Type B pancreatic cell (in vitro differentiated cells): ENCODE data around the gene BUB1. TPM values are rescaled to one million over a fixed set of nuclear protein-coding genes. Genes with fewer than 3 reads are reported as not detected.

Experiments used
- DNase-seq: peaks from one replicate; pipeline ENCODE4 v3.0.0; 2021; ENCODE audit warnings: mixed read lengths; ENCODE audit not compliant: unreplicated experiment; ENCODE audit errors: extremely low spot score
- H3K27ac Mint-ChIP-seq: 2 replicates; pipeline ENCODE4 v1.8.0; 2021; ENCODE audit warnings: mild to moderate bottlenecking, mixed read lengths
- H3K27me3 Mint-ChIP-seq: 2 replicates; pipeline ENCODE4 v1.8.0; 2021; ENCODE audit warnings: mixed read lengths
- H3K36me3 Mint-ChIP-seq: 2 replicates; pipeline ENCODE4 v1.8.0; 2021; ENCODE audit warnings: mixed read lengths
- H3K4me1 Mint-ChIP-seq: one replicate; pipeline ENCODE4 v1.8.0; 2021; ENCODE audit warnings: mixed read lengths; ENCODE audit not compliant: unreplicated experiment
- H3K4me3 Mint-ChIP-seq: 2 replicates; pipeline ENCODE4 v1.8.0; 2021; ENCODE audit warnings: mild to moderate bottlenecking, mixed read lengths
- H3K9me3 Mint-ChIP-seq: 2 replicates; pipeline ENCODE4 v1.8.0; 2021; ENCODE audit warnings: mixed read lengths
- total RNA-seq: library from RNA; stranded (reverse); gene quantifications from 2 replicates; pipeline ENCODE4 v1.2.1, GENCODE V29; 2021; ENCODE audit warnings: low replicate concordance
- TF ChIP-seq, protein P1 (sequence below): fragments of 200-600 bp; sonication (generic); conservative IDR thresholded peaks from 2 replicates; pipeline ENCODE4 v1.5.0; 2021; ENCODE audit warnings: antibody characterized with exemption, mild to moderate bottlenecking

Gene BUB1
- total RNA-seq, 1 donor from 2014 or later = 39.8 TPM

DNA sequence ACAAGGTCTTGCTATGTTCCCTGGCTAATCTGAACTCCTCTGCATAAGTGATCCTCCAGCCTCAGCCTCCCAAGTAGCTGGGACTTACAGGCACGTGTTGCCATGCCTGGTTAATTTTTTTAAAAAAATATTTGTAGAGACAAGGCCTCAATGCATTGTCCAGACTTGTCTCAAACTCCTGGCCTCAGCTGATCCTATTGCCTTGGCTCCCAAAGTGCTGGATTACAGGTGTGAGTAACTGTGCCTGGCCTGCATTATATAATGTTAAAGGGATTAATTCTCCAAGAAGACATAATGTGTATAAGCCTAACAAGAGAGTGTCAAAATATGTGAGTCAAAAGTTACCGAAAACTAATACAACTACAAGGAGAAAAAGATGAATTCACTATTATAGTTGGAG, 32.2 kb downstream of the BUB1 start:
- peaks cover 22% of the 10 kb centered on the region for H3K36me3 Mint-ChIP-seq

DNA sequence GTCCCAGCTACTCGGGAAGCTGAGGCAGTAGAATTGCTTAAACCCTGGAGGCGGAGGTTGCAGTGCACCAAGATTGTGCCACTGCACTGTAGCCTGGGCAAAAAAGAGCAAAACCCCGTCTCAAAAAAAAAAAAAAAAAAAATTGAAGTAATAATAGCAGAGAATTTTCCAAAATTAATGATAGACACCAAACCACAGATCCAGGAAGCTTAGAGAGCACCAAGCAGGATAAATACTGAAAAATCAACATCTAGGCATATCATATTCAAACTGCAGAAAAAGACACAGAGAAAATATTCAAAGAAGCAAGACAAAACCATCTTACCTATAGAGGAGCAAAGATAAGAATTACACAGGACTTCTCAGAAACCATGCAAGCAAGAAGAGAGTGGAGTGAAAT, 33.5 kb downstream of the BUB1 start:
- H3K36me3 Mint-ChIP-seq = peaks cover 25% of the 10 kb centered on the region

More for the DNA sequence above, 32.2 kb downstream of the BUB1 start:
- H3K9me3 Mint-ChIP-seq = no peaks in the 10 kb centered on the region
- no peak overlapping the region for H3K27ac Mint-ChIP-seq
- TF ChIP-seq, protein P1, sequence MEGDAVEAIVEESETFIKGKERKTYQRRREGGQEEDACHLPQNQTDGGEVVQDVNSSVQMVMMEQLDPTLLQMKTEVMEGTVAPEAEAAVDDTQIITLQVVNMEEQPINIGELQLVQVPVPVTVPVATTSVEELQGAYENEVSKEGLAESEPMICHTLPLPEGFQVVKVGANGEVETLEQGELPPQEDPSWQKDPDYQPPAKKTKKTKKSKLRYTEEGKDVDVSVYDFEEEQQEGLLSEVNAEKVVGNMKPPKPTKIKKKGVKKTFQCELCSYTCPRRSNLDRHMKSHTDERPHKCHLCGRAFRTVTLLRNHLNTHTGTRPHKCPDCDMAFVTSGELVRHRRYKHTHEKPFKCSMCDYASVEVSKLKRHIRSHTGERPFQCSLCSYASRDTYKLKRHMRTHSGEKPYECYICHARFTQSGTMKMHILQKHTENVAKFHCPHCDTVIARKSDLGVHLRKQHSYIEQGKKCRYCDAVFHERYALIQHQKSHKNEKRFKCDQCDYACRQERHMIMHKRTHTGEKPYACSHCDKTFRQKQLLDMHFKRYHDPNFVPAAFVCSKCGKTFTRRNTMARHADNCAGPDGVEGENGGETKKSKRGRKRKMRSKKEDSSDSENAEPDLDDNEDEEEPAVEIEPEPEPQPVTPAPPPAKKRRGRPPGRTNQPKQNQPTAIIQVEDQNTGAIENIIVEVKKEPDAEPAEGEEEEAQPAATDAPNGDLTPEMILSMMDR = no peak
- H3K4me1 Mint-ChIP-seq = no peaks in the 10 kb centered on the region
- H3K27me3 Mint-ChIP-seq = no peaks in the 10 kb centered on the region
- no peak overlapping the region for H3K4me3 Mint-ChIP-seq
- DNase-seq = no peak

DNA sequence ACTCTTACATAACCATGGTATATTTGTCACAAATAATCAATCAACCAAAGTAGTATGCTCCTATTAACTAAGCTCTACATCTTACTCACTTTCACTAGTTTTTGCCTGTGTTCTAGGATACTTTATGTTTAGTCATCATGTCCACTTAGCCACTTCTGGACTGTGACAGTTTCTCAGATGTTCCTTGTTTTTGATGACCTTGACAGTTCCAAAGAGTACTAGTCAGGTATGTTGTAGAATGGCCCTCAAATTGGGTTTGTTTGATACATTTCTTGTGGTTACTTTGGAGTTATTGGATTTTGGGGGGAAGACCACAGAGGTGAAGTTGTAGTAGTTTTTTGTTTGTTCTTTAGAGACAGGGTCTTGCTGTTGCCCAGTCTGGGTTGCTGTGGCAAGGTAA, 35.5 kb downstream of the BUB1 start:
- TF ChIP-seq, protein P1 = no peak
- H3K4me1 Mint-ChIP-seq = no peaks in the 10 kb centered on the region
- H3K27ac Mint-ChIP-seq = no peak overlapping the region
- H3K36me3 Mint-ChIP-seq = peaks cover 20% of the 10 kb centered on the region
- H3K4me3 Mint-ChIP-seq = no peak overlapping the region
- H3K27me3 Mint-ChIP-seq = no peaks in the 10 kb centered on the region
- no peak for DNase-seq
- no peaks in the 10 kb centered on the region for H3K9me3 Mint-ChIP-seq

More for the DNA sequence above, 33.5 kb downstream of the BUB1 start:
- Mint-ChIP-seq H3K9me3 (no peaks in the 10 kb centered on the region), H3K4me3 (no peak overlapping the region), H3K4me1 (no peaks in the 10 kb centered on the region), H3K27ac (no peak overlapping the region), H3K27me3 (no peaks in the 10 kb centered on the region)
- TF ChIP-seq, protein P1 = no peak
- DNase-seq = no peak

DNA sequence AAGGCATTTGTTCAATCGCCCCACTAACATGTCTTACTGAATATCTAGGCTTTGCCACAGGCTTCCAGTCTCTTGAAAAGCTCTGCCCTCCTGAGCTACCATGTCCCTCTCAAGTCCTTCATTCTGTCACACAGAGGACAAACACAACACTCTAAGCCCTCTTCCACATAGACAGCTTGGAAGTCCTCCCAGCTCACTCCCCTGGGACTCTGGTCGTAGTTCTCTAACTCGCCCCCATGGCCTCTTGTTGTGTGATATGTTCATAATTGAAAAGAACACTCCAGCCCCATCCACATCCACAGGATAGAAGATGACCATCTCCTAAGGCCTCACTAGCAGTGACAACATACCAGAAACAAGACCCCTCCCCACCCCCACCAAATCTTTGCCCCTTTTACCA, 37.9 kb downstream of the BUB1 start:
- TF ChIP-seq, protein P1 = no peak
- Mint-ChIP-seq H3K27me3 (no peaks in the 10 kb centered on the region), H3K36me3 (peaks cover 27% of the 10 kb centered on the region), H3K4me3 (no peak overlapping the region), H3K27ac (no peak overlapping the region), H3K9me3 (no peaks in the 10 kb centered on the region), H3K4me1 (no peaks in the 10 kb centered on the region)
- no peak for DNase-seq

DNA sequence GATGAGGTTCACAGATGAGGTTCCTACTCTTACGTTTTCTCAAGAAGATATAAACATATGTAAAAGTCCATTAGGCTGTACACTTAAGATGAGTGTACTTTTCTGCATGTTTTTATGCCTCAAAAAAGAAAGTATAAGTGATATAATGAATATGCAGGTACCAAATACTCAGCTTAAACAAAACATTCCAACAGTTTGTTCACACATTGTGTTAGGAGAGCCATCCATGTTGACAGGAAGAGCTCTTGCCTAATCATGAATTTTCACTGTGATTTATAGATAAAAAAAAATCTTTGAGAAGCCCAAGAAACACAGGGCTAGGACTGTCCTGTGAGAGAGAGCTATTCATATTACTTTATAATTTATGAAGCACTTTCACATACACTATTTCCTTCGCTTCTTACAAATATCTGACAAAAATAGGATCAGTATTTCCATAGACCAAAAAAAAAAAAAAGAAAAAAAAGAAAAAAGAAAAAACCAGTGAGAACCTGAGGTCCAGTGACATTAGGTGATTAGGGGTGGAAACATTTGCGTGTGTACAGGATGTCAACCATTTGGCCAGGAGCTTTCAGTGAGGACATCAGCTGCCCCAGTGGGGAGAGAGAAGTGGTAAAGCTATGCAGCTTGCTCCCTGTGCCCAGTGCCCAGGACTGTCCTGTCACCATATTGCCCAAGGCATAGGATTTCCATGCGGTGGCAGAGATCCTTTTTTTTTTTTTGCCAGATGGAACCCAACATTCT, 38.7 kb downstream of the BUB1 start:
- no peaks in the 10 kb centered on the region for H3K9me3 Mint-ChIP-seq
- no peak for DNase-seq
- H3K27ac Mint-ChIP-seq = no peak overlapping the region
- H3K36me3 Mint-ChIP-seq = peaks cover 33% of the 10 kb centered on the region
- H3K4me3 Mint-ChIP-seq = no peak overlapping the region
- H3K4me1 Mint-ChIP-seq = no peaks in the 10 kb centered on the region
- TF ChIP-seq, protein P1 = no peak
- no peaks in the 10 kb centered on the region for H3K27me3 Mint-ChIP-seq
